GM19351 (cell line): ENCODE data around the gene CPVL.

ENCODE experiments used
- ATAC-seq: cut with Tn5 transposase; IDR thresholded peaks from one replicate; pipeline ENCODE4 v1.9.1; 2021; ENCODE audit warnings: mild to moderate bottlenecking, moderate library complexity; ENCODE audit not compliant: unreplicated experiment

The CPVL gene

GRCh38 chr7:29156907-29157452 lies 10.6 kb upstream of the CPVL start:
- ATAC-seq: no peak

GRCh38 chr7:29154076-29154475 lies 7.7 kb upstream of the CPVL start:
- no peak for ATAC-seq

- ATAC-seq: no peak
Measured at GRCh38 chr7:29150856-29151255, 4.5 kb upstream of the CPVL start.

- ATAC-seq: no peak
Measured at GRCh38 chr7:29149036-29149435, 2.7 kb upstream of the CPVL start.

GRCh38 chr7:29147821-29148220 lies 1.5 kb upstream of the CPVL start:
- no peak for ATAC-seq

GRCh38 chr7:29146888-29147609 lies 712 bp upstream of the CPVL start:
- ATAC-seq: no peak

GRCh38 chr7:29145553-29146056 lies 732 bp downstream of the CPVL start:
- no peak for ATAC-seq

GRCh38 chr7:29143751-29144150 lies 2.6 kb downstream of the CPVL start:
- ATAC-seq: no peak

GRCh38 chr7:29142021-29142727 lies 4.2 kb downstream of the CPVL start:
- no peak for ATAC-seq

GRCh38 chr7:29140873-29141468 lies 5.4 kb downstream of the CPVL start:
- no peak for ATAC-seq

GRCh38 chr7:29139796-29140195 lies 6.5 kb downstream of the CPVL start:
- ATAC-seq: no peak

GRCh38 chr7:29139191-29139590 lies 7.1 kb downstream of the CPVL start:
- ATAC-seq: no peak

- no peak for ATAC-seq
Measured at GRCh38 chr7:29138588-29138987, 7.7 kb downstream of the CPVL start.

GRCh38 chr7:29135846-29136245 lies 10.5 kb downstream of the CPVL start:
- ATAC-seq: no peak

GRCh38 chr7:29132980-29133379 lies 13.4 kb downstream of the CPVL start:
- no peak for ATAC-seq

GRCh38 chr7:29131678-29132077 lies 14.7 kb downstream of the CPVL start:
- no peak for ATAC-seq

- no peak for ATAC-seq
Measured at GRCh38 chr7:29130096-29130495, 16.2 kb downstream of the CPVL start.

GRCh38 chr7:29127527-29127926 lies 18.8 kb downstream of the CPVL start:
- no peak for ATAC-seq

GRCh38 chr7:29126804-29127203 lies 19.5 kb downstream of the CPVL start:
- no peak for ATAC-seq

- no peak for ATAC-seq
Measured at GRCh38 chr7:29123626-29124190, 22.6 kb downstream of the CPVL start.

- ATAC-seq: no peak
Measured at GRCh38 chr7:29122759-29123158, 23.6 kb downstream of the CPVL start.
